Kidney epithelial cell (primary cell): ENCODE results near the gene TC2N. TPM values are rescaled to one million over a fixed set of nuclear protein-coding genes. Genes with fewer than 3 reads are reported as not detected.

Experiments used
- DNase-seq: peaks from one replicate; pipeline ENCODE4 v3.0.0-alpha.2; 2010; ENCODE audit warnings: low read depth
- H3K27me3 ChIP-seq: 2 replicates; pipeline ENCODE4 v1.6.0; 2011; ENCODE audit warnings: low read length; ENCODE audit not compliant: control insufficient read depth, insufficient read depth
- H3K36me3 ChIP-seq: 2 replicates; pipeline ENCODE4 v1.5.1; 2011; ENCODE audit warnings: low read length; ENCODE audit not compliant: control insufficient read depth, insufficient read depth
- H3K4me3 ChIP-seq: 2 replicates; pipeline ENCODE4 v1.5.1; 2011; ENCODE audit warnings: low read depth, mild to moderate bottlenecking, control low read depth, low read length
- total RNA-seq: library from RNA; depleted of rRNA; stranded (reverse); fragments of >200 nt; gene quantifications from 2 replicates; pipeline ENCODE4 v1.2.3, GENCODE V29; 2015
- TF ChIP-seq, protein P1 (sequence below): IDR thresholded peaks from 2 replicates; pipeline ENCODE4 v1.5.1; 2011; ENCODE audit warnings: mild to moderate bottlenecking, moderate library complexity, low read length, control low read depth, inconsistent platforms; ENCODE audit not compliant: insufficient read depth, poor library complexity, severe bottlenecking

TC2N gene
- total RNA-seq, 1 donor from 2014 or later: 9.6 TPM

- DNase-seq: no peak
- Histone ChIP-seq H3K27me3 (no peaks in the 10 kb centered on the region), H3K36me3 (no peaks in the 10 kb centered on the region), H3K4me3 (no peak overlapping the region)
- TF ChIP-seq, protein P1, sequence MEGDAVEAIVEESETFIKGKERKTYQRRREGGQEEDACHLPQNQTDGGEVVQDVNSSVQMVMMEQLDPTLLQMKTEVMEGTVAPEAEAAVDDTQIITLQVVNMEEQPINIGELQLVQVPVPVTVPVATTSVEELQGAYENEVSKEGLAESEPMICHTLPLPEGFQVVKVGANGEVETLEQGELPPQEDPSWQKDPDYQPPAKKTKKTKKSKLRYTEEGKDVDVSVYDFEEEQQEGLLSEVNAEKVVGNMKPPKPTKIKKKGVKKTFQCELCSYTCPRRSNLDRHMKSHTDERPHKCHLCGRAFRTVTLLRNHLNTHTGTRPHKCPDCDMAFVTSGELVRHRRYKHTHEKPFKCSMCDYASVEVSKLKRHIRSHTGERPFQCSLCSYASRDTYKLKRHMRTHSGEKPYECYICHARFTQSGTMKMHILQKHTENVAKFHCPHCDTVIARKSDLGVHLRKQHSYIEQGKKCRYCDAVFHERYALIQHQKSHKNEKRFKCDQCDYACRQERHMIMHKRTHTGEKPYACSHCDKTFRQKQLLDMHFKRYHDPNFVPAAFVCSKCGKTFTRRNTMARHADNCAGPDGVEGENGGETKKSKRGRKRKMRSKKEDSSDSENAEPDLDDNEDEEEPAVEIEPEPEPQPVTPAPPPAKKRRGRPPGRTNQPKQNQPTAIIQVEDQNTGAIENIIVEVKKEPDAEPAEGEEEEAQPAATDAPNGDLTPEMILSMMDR: no peak
These were observed 134.4 kb downstream of the TC2N start for GRCh38 chr14:91732859-91733477.

- no peaks in the 10 kb centered on the region for H3K36me3 ChIP-seq
- no peak for DNase-seq
- no peaks in the 10 kb centered on the region for H3K27me3 ChIP-seq
- TF ChIP-seq, protein P1: no peak
- H3K4me3 ChIP-seq: no peak overlapping the region
These were observed 134.9 kb downstream of the TC2N start for GRCh38 chr14:91732439-91732838.

DNA sequence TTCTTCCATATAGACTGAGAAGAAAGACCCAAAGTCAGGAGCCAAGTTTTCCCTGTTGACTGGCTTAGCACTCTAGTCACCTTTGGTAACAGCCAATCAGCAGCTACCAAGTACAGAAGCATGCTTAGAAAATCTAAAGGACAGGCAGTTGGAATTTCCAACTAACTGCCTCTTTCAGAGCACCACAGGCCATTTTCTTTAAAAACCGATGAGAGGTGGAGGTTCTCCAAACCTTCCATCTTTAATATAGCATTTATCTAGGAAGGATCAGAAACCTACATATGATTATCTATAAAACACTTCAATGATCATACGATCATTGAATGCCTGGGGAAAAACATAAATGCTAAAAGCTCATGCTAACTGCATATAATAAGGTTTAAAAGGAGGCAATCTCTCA lies 135.3 kb downstream of the TC2N start, which contains the start of gene CATSPERB:
TSS of gene CATSPERB (minus strand) at position 101 of the 400 bp plus-strand sequence. CDS start 2,607 bp downstream, outside the sequence.
- Histone ChIP-seq H3K4me3 (no peak within 1 kb of the TSS), H3K27me3 (no peaks in the 10 kb centered on the region), H3K36me3 (no peaks in the 10 kb centered on the region)
- no peak for DNase-seq
- TF ChIP-seq, protein P1: no peak

DNA sequence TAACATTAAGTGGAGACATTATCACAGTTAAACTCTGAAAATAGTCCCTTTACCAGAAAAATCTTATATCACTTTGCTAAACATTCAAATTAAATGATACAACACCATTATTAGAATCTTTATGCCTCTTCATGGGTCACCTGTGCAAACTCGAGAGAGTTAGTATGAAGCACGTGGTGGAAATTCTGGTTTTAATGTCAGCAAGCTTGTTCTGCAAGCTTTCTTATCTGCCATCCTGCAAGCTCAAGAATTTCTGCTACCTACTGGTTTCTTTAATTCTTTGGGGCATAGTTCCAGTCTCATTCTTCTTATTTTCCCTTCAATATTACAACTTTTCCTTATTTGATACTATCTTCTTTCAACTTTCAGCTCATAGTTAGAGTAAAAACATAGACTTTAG lies 136.3 kb downstream of the TC2N start:
- no peak for DNase-seq
- no peaks in the 10 kb centered on the region for H3K36me3 ChIP-seq
- TF ChIP-seq, protein P1: no peak
- no peak overlapping the region for H3K4me3 ChIP-seq
- H3K27me3 ChIP-seq: no peaks in the 10 kb centered on the region

GRCh38 chr14:91729756-91730155 lies 137.6 kb downstream of the TC2N start:
- DNase-seq: no peak
- Histone ChIP-seq H3K27me3 (no peaks in the 10 kb centered on the region), H3K36me3 (no peaks in the 10 kb centered on the region), H3K4me3 (no peak overlapping the region)
- TF ChIP-seq, protein P1: no peak

Other genes with a start within 250 kb of the TC2N start
- gene CATSPERB, start 135.4 kb downstream of the TC2N start, total RNA-seq: 0.07 and 0.08 TPM in 2 replicates
- gene FBLN5, start 80.2 kb upstream of the TC2N start, total RNA-seq: 4.8 and 6.0 TPM in 2 replicates
- 19.4 and 32.7 TPM in 2 replicates for gene TRIP11, start 172.5 kb upstream of the TC2N start, total RNA-seq
- gene ATXN3, start 239.0 kb upstream of the TC2N start, total RNA-seq: 20.7 and 29.0 TPM in 2 replicates